NB4 (cell line): ENCODE data around the gene CTSK.
"Not testable (repeated sequence)": the region's sequence is repeated elsewhere in the genome, so short reads cannot be mapped to it uniquely, and the experiment has no call there.

Experiments used
- CTCF ChIP-seq: IDR thresholded peaks from one replicate; pipeline ENCODE4 v1.5.1; 2012; ENCODE audit warnings: low read depth, low read length
- MYC ChIP-seq: IDR thresholded peaks from 2 replicates; pipeline ENCODE4 v1.6.1; 2011; ENCODE audit warnings: low read depth, low read length
- POLR2A ChIP-seq: IDR thresholded peaks from 2 replicates; pipeline ENCODE4 v1.6.1; 2011; ENCODE audit warnings: mild to moderate bottlenecking; ENCODE audit not compliant: insufficient read length; ENCODE audit errors: extremely low read depth

GRCh38 chr1:150850801-150851362, 42.8 kb upstream of the CTSK start:
- not testable (repeated sequence) for TF ChIP-seq CTCF, POLR2A, MYC
